Neural progenitor cell (in vitro differentiated cells): Measurements from ENCODE around the gene THAP6.

Source experiments
- CTCF ChIP-seq: fragments of 200-600 bp; sonication (generic); IDR thresholded peaks from 2 replicates; pipeline ENCODE4 v1.5.1; 2017; ENCODE audit warnings: antibody characterized with exemption, mild to moderate bottlenecking
- EZH2 ChIP-seq: fragments of 200-600 bp; sonication (generic); IDR thresholded peaks from 2 replicates; pipeline ENCODE4 v1.6.1; 2017; ENCODE audit warnings: antibody characterized with exemption, mild to moderate bottlenecking, moderate library complexity

DNA sequence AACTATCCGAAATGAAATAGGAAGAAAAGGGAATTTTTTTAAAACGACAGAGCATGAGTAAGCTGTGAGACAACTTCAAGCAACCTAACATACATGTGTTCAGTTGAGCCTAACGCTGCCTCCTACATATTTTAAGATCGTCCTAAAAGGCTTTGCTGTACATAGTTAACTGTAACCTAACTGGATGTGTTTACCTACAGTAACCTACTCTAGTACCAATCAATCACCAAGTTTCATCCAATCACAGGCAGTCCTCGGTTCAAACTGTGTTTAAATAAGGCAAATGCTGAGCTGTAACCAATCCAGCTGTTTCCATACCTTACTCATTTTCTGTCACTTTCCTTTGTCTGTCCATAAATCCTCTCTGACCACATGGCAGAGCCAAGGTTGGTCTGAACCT is 17.1 kb upstream of the THAP6 start:
- TF ChIP-seq EZH2 (no peak), CTCF (no peak)
